Neutrophil (primary cell): ENCODE results near the gene KLHL29.

ENCODE experiments used
- H3K27ac ChIP-seq: fragments of 200-600 bp; sonication (generic); 2 replicates; pipeline ENCODE4 v1.5.1; 2016; ENCODE audit warnings: mild to moderate bottlenecking, moderate library complexity
- H3K27me3 ChIP-seq: fragments of 200-600 bp; sonication (generic); 2 replicates; pipeline ENCODE4 v1.6.0; 2016; ENCODE audit warnings: mild to moderate bottlenecking
- H3K36me3 ChIP-seq: fragments of 200-600 bp; sonication (generic); 2 replicates; pipeline ENCODE4 v1.5.1; 2017
- H3K4me1 ChIP-seq, 2 experiments: fragments of 200-600 bp in 1 of 2; sonication (generic) in 1 of 2; 1 replicate in 1 of 2; 2 replicates in 1 of 2; pipeline versions ENCODE4 v1.5.1 to v1.6.1; 2013 to 2016; ENCODE audit warnings: low read depth in 1 of 2, low read length in 1 of 2, mild to moderate bottlenecking in 1 of 2, moderate library complexity in 1 of 2; ENCODE audit not compliant: control insufficient read depth in 1 of 2, insufficient read depth in 1 of 2
- H3K4me3 ChIP-seq, 2 experiments: fragments of 200-600 bp in 1 of 2; sonication (generic) in 1 of 2; 1 replicate in 1 of 2; 2 replicates in 1 of 2; pipeline ENCODE4 v1.5.1; 2013 to 2016; ENCODE audit warnings: low read depth in 1 of 2, low read length in 1 of 2, mild to moderate bottlenecking in 1 of 2, moderate library complexity in 1 of 2
- H3K9me3 ChIP-seq: fragments of 200-600 bp; sonication (generic); 2 replicates; pipeline ENCODE4 v1.5.1; 2016
- CTCF ChIP-seq: fragments of 200-600 bp; sonication (generic); IDR thresholded peaks from 2 replicates; pipeline ENCODE4 v1.5.1; 2016; ENCODE audit warnings: antibody characterized with exemption

The KLHL29 gene

GRCh38 chr2:23483791-23484190 is 98.8 kb downstream of the KLHL29 start:
- no peaks in the 10 kb centered on the region for H3K9me3 ChIP-seq

GRCh38 chr2:23484275-23484674 is 99.3 kb downstream of the KLHL29 start:
- no peaks in the 10 kb centered on the region for H3K4me1 ChIP-seq
- H3K36me3 ChIP-seq, result no peaks in the 10 kb centered on the region
- H3K27me3 ChIP-seq, result peaks cover 79% of the 10 kb centered on the region
- no peak overlapping the region for H3K4me3 ChIP-seq
- no peaks in the 10 kb centered on the region for H3K9me3 ChIP-seq
- no peak for TF ChIP-seq CTCF
- no peak overlapping the region for H3K27ac ChIP-seq

More at GRCh38 chr2:23483791-23484190, 98.8 kb downstream of the KLHL29 start:
- no peaks in the 10 kb centered on the region for H3K4me1 ChIP-seq
- no peaks in the 10 kb centered on the region for H3K36me3 ChIP-seq
- H3K27me3 ChIP-seq, result peaks cover 79% of the 10 kb centered on the region
- no peak overlapping the region for H3K27ac ChIP-seq
- TF ChIP-seq CTCF, result no peak
- H3K4me3 ChIP-seq, result no peak overlapping the region

- no peak overlapping the region for H3K27ac ChIP-seq
- H3K4me1 ChIP-seq, result no peaks in the 10 kb centered on the region
- no peak for TF ChIP-seq CTCF
- peaks cover 79% of the 10 kb centered on the region for H3K27me3 ChIP-seq
- H3K4me3 ChIP-seq, result no peak overlapping the region
- no peaks in the 10 kb centered on the region for H3K36me3 ChIP-seq
- H3K9me3 ChIP-seq, result no peaks in the 10 kb centered on the region
Measured at GRCh38 chr2:23484767-23485166, 99.8 kb downstream of the KLHL29 start.

GRCh38 chr2:23485261-23485660 is 100.3 kb downstream of the KLHL29 start:
- peaks cover 84% of the 10 kb centered on the region for H3K27me3 ChIP-seq
- no peaks in the 10 kb centered on the region for H3K9me3 ChIP-seq
- H3K27ac ChIP-seq, result no peak overlapping the region
- no peak for TF ChIP-seq CTCF
- no peaks in the 10 kb centered on the region for H3K4me1 ChIP-seq
- H3K36me3 ChIP-seq, result no peaks in the 10 kb centered on the region
- H3K4me3 ChIP-seq, result no peak overlapping the region

- Histone ChIP-seq H3K4me3 (no peak overlapping the region), H3K9me3 (no peaks in the 10 kb centered on the region), H3K27me3 (peaks cover 86% of the 10 kb centered on the region), H3K27ac (no peak overlapping the region), H3K4me1 (no peaks in the 10 kb centered on the region), H3K36me3 (no peaks in the 10 kb centered on the region)
- no peak for TF ChIP-seq CTCF
Measured at GRCh38 chr2:23485841-23486683, 101.1 kb downstream of the KLHL29 start.
